ENCODE measurements around the gene LARP4B.

DNA sequence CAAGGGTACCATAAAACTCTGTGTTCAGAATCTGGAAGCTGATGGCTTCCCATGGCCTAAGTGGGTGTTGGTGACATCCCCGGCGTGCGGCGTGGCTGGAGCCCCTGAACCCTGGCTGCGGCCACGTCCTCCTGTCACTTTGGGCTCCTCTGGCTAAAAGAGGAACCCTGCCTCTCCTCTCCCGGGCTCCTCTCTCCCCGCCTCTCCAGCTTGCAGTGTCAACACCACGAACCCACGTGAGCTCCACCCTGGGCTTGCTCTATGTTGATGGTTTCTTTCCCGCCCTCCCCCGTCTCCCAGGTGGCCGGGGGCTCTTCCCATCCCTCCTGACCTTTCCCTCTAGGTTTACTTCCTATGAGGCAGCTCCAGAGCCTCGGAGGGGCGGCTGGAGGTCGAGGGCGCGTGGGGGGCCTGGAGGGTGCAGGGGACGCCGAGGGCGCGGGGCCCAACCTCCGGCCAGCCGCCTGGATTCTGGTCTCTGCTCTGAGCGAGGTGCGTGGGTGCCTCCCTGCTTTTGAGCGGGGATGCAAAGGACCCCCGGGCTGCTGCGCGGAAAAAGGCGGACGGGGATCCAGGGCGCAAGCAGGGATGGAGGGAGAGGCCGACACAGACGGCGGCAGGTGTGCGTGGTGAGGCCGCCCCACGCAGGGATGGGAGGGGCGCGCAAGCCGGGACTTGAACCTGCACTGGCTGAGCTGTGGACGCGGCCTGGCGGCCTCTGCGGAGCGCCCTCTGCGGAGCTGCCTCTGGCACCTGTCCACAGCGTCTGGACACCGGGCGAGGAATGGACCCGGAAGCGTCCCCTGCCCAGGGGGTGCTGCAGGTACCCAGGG, 126.5 kb downstream of the LARP4B start:
- TF ChIP-seq, protein P1, sequence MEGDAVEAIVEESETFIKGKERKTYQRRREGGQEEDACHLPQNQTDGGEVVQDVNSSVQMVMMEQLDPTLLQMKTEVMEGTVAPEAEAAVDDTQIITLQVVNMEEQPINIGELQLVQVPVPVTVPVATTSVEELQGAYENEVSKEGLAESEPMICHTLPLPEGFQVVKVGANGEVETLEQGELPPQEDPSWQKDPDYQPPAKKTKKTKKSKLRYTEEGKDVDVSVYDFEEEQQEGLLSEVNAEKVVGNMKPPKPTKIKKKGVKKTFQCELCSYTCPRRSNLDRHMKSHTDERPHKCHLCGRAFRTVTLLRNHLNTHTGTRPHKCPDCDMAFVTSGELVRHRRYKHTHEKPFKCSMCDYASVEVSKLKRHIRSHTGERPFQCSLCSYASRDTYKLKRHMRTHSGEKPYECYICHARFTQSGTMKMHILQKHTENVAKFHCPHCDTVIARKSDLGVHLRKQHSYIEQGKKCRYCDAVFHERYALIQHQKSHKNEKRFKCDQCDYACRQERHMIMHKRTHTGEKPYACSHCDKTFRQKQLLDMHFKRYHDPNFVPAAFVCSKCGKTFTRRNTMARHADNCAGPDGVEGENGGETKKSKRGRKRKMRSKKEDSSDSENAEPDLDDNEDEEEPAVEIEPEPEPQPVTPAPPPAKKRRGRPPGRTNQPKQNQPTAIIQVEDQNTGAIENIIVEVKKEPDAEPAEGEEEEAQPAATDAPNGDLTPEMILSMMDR (IDR thresholded peaks at IDR 0.05), result no peak
- no peak for TF ChIP-seq POLR2A (IDR thresholded peaks at IDR 0.05)
- TF ChIP-seq POLR2AphosphoS5 (IDR thresholded peaks at IDR 0.05), result no peak
- TF ChIP-seq EP300 (IDR thresholded peaks at IDR 0.05), result no peak

Data from stomach (tissue), 4 donors.